K562 (cell line): Measurements from ENCODE around the gene LRRTM3. TPM values are rescaled to one million over a fixed set of nuclear protein-coding genes. Genes with fewer than 3 reads are reported as not detected.

ENCODE experiments used
- ATAC-seq: fragments of 200-7000 bp; cut with Tn5 transposase; 3 replicates; pipeline ENCODE4 v1.9.1; 2020; ENCODE audit warnings: moderate library complexity
- BruUV-seq: library from RNA; stranded (reverse); fragments of 400-500 nt; replicated peaks from 2 replicates; lab custom pipeline; 2021; lab: Mats Ljungman, UMichigan
- CTCF ChIA-PET: fragments of 300-600 bp; formaldehyde crosslinking; extraction: SDS; loops from one replicate; lab custom pipeline; 2021; ENCODE audit warnings: low intra/inter-chr PET ratio; lab: Yijun Ruan, JAX
- POLR2A ChIA-PET: fragments of 300-600, 350-650 bp; sonication (Branson Sonifier 250); formaldehyde crosslinking; extraction: SDS; loops from one replicate; lab custom pipeline; 2021; ENCODE audit warnings: antibody characterized with exemption, inconsistent platforms; lab: Yijun Ruan, JAX
- DNase-seq, 4 experiments: peaks; one replicate each; pipeline versions ENCODE4 v3.0.0 to v3.0.0-alpha.2; 2011 to 2018; ENCODE audit warnings: low spot score in 3 of 4, mixed read lengths in 3 of 4; ENCODE audit errors: extremely low read depth in 1 of 4
- FAIRE-seq: peaks from 2 replicates; lab custom pipeline; 2011; peaks lifted over from hg19 to GRCh38; lab: Jason Lieb, UNC
- H2AFZ ChIP-seq: 2 replicates; pipeline ENCODE4 v1.6.0; 2011; ENCODE audit warnings: low read depth, low read length, control low read depth, inconsistent platforms
- H3K27ac ChIP-seq: fragments of 200-600 bp; 3 replicates; pipeline ENCODE4 v1.8.0; 2011; ENCODE audit warnings: low read depth, mild to moderate bottlenecking, control low read depth, inconsistent platforms, low read length, moderate library complexity, mixed read lengths; ENCODE audit errors: extremely low read depth
- H3K27me3 ChIP-seq, 2 experiments: fragments of 300-600 bp in 1 of 2; 2 replicates in 1 of 2; 3 replicates in 1 of 2; pipeline versions ENCODE4 v1.6.0 to v1.8.0; 2011; ENCODE audit warnings: inconsistent platforms in 2 of 2, low read length in 2 of 2, mild to moderate bottlenecking in 1 of 2, mixed read lengths in 1 of 2, moderate library complexity in 1 of 2; ENCODE audit not compliant: control insufficient read depth in 2 of 2, insufficient read depth in 2 of 2
- H3K36me3 ChIP-seq: fragments of 300-600 bp; 3 replicates; pipeline ENCODE4 v1.8.0; 2011; ENCODE audit warnings: mild to moderate bottlenecking, low read length, inconsistent platforms; ENCODE audit not compliant: control insufficient read depth, insufficient read depth
- H3K4me1 ChIP-seq, 2 experiments: fragments of 200-600 bp in 1 of 2; replicated peaks in 1 of 2; 2 replicates in 1 of 2; 3 replicates in 1 of 2; pipeline versions ENCODE4 v1.5.1 to v1.8.0; 2011; ENCODE audit warnings: inconsistent platforms in 2 of 2, low read length in 2 of 2, mild to moderate bottlenecking in 1 of 2, mixed read lengths in 1 of 2, moderate library complexity in 1 of 2; ENCODE audit not compliant: control insufficient read depth in 2 of 2, insufficient read depth in 2 of 2
- H3K4me2 ChIP-seq: 2 replicates; pipeline ENCODE4 v1.6.1; 2011; ENCODE audit warnings: low read length, control low read depth, inconsistent platforms, mixed read lengths; ENCODE audit not compliant: insufficient read depth
- H3K4me3 ChIP-seq: fragments of 200-600 bp; sonication (generic), shearing (Covaris generic); 2 replicates; pipeline ENCODE4 v1.5.1; 2016; ENCODE audit warnings: control low read depth, inconsistent platforms
- H3K79me2 ChIP-seq: fragments of 200-600 bp; 3 replicates; pipeline ENCODE4 v1.8.0; 2011; ENCODE audit warnings: low read length, inconsistent platforms; ENCODE audit not compliant: control insufficient read depth, insufficient read depth
- H3K9ac ChIP-seq, 2 experiments: 2 replicates each; pipeline versions ENCODE4 v1.6.0 to v1.6.1; 2011; ENCODE audit warnings: low read depth in 2 of 2, low read length in 2 of 2, control low read depth in 1 of 2, inconsistent platforms in 1 of 2, mild to moderate bottlenecking in 1 of 2, mixed read lengths in 1 of 2; ENCODE audit not compliant: insufficient read depth in 1 of 2
- H3K9me1 ChIP-seq: one replicate; pipeline ENCODE4 v1.6.0; 2011; ENCODE audit warnings: inconsistent platforms, mild to moderate bottlenecking, low read length, moderate library complexity; ENCODE audit not compliant: control insufficient read depth, insufficient read depth
- H3K9me3 ChIP-seq: replicated peaks from 2 replicates; pipeline ENCODE4 v1.5.1; 2011; ENCODE audit warnings: low read depth, low read length, inconsistent platforms; ENCODE audit not compliant: control insufficient read depth, insufficient read depth
- H4K20me1 ChIP-seq: replicated peaks from 2 replicates; pipeline ENCODE4 v1.6.1; 2011; ENCODE audit warnings: low read length, inconsistent platforms, mixed read lengths; ENCODE audit not compliant: control insufficient read depth, insufficient read depth
- CEBPB ChIP-seq: fragments of 450-650 bp; IDR thresholded peaks from 2 replicates; pipeline ENCODE4 v1.6.1; 2016; ENCODE audit warnings: missing genetic modification characterization, missing compliant biosample characterization
- CTCF ChIP-seq, 3 experiments: IDR thresholded peaks in 2 of 3; conservative IDR thresholded peaks in 1 of 3; 2 replicates each; pipeline ENCODE4 v1.5.1; 2011 to 2012; ENCODE audit warnings: low read length in 3 of 3, mild to moderate bottlenecking in 3 of 3, control low read depth in 2 of 3, improper control_type of control experiment in 1 of 3, inconsistent platforms in 1 of 3, low read depth in 1 of 3, mixed read lengths in 1 of 3, moderate library complexity in 1 of 3; ENCODE audit not compliant: insufficient read depth in 2 of 3
- DEAF1 ChIP-seq: fragments of 450-650 bp; formaldehyde crosslinking; IDR thresholded peaks from 2 replicates; pipeline ENCODE4 v1.4.0; 2020; ENCODE audit warnings: mild to moderate bottlenecking, moderate library complexity
- MYNN ChIP-seq, 2 experiments: sonication (generic); formaldehyde crosslinking in 1 of 2; IDR thresholded peaks; 2 replicates each; pipeline versions ENCODE4 v1.5.0 to v1.6.1; 2016 to 2020; ENCODE audit warnings: antibody characterized with exemption in 1 of 2, missing genetic modification reagents in 1 of 2
- OTX1 ChIP-seq: fragments of 450-650 bp; formaldehyde crosslinking; IDR thresholded peaks from 2 replicates; pipeline ENCODE4 v1.4.0; 2022; ENCODE audit warnings: mild to moderate bottlenecking
- PHF8 ChIP-seq: fragments of 200-600 bp; sonication (generic); IDR thresholded peaks from 2 replicates; pipeline ENCODE4 v1.6.1; 2012; ENCODE audit warnings: mixed run types, mild to moderate bottlenecking, inconsistent platforms, low read length, moderate library complexity, borderline replicate concordance
- RAD21 ChIP-seq, 2 experiments: fragments of 250-450 bp in 1 of 2; fragments of 450-650 bp in 1 of 2; sonication (Bioruptor Pico) in 1 of 2; formaldehyde crosslinking in 1 of 2; IDR thresholded peaks in 1 of 2; conservative IDR thresholded peaks in 1 of 2; 2 replicates each; pipeline versions ENCODE4 v1.4.0 to v1.8.0; 2020 to 2022; ENCODE audit warnings: mild to moderate bottlenecking in 2 of 2, moderate library complexity in 1 of 2
- SP1 ChIP-seq: sonication (generic); formaldehyde crosslinking; IDR thresholded peaks from 2 replicates; pipeline ENCODE4 v1.8.1; 2022; ENCODE audit warnings: mild to moderate bottlenecking, missing genetic modification reagents
- SRF ChIP-seq, 2 experiments: fragments of 250-450, 450-650 bp in 1 of 2; sonication (Bioruptor Pico) in 1 of 2; sonication (generic) in 1 of 2; formaldehyde crosslinking; IDR thresholded peaks; 2 replicates each; pipeline versions ENCODE4 v1.5.0 to v1.5.1; 2020 to 2022; ENCODE audit warnings: mild to moderate bottlenecking in 1 of 2, missing genetic modification reagents in 1 of 2
- TEAD1 ChIP-seq, 2 experiments: fragments of 450-650 bp in 1 of 2; sonication (generic) in 1 of 2; formaldehyde crosslinking; IDR thresholded peaks; 2 replicates each; pipeline versions ENCODE4 v1.4.0 to v1.8.0; 2020 to 2022; ENCODE audit warnings: mild to moderate bottlenecking in 2 of 2, missing genetic modification reagents in 1 of 2
- TRIM25 ChIP-seq: fragments of 450-650 bp; IDR thresholded peaks from 2 replicates; pipeline ENCODE4 v1.7.0; 2016; ENCODE audit warnings: borderline replicate concordance
- XRCC4 ChIP-seq: IDR thresholded peaks from one replicate; pipeline ENCODE4 v1.6.1; 2011; ENCODE audit not compliant: insufficient read depth, insufficient read length; ENCODE audit errors: extremely low read depth
- ZNF12 ChIP-seq: sonication (generic); formaldehyde crosslinking; IDR thresholded peaks from 2 replicates; pipeline ENCODE4 v1.4.0; 2020; ENCODE audit warnings: mild to moderate bottlenecking, missing genetic modification reagents
- ZNF655 ChIP-seq: fragments of 250-450 bp; sonication (Bioruptor Pico); IDR thresholded peaks from 2 replicates; pipeline ENCODE4 v1.5.0; 2021
- WGBS: fragments of 100-300 bp; shearing (Covaris generic); methylation state at CpG from one replicate; pipeline ENCODE4 v1.1.6; 2016; ENCODE audit warnings: low coverage, mixed read lengths; ENCODE audit not compliant: insufficient coverage; ENCODE audit errors: missing lambda C conversion rate; 5-methylcytosine and 5-hydroxymethylcytosine counted together
- in situ Hi-C: fragments of 300-500 bp; cut with MboI; formaldehyde crosslinking; loops from 4 replicates; pipeline ENCODE4 v1.15.0; 2018; ENCODE audit warnings: inconsistent platforms, mixed read lengths
- intact Hi-C: fragments of 100-400 bp; cut with micrococcal nuclease; formaldehyde crosslinking; loops from 2 replicates; pipeline ENCODE4 v1.14.2; 2022
- polyA plus RNA-seq, 8 experiments: library from polyadenylated mRNA; depleted of rRNA in 4 of 8; stranded (reverse) in 5 of 8; unstranded in 3 of 8; fragments of >200 nt; fragmentation: Nextera tagmentation in 2 of 8; fragmentation: Illumina TruSeq in 1 of 8; extraction: Ambion mirVana in 2 of 8; extraction: Trizol in 1 of 8; gene quantifications; 2 replicates each; pipeline versions ENCODE4 v1.2.1 to v1.2.3, GENCODE V29; 2011 to 2014; ENCODE audit warnings: inconsistent platforms in 1 of 8, missing spikeins in 1 of 8
- total RNA-seq, 7 experiments: library from RNA; depleted of rRNA in 6 of 7; stranded (reverse); fragments of >200 nt in 6 of 7; fragmentation: Illumina TruSeq in 2 of 7; extraction: Trizol in 2 of 7; gene quantifications; 2 replicates each; pipeline versions ENCODE4 v1.2.1 to v1.2.3, GENCODE V29; 2011 to 2021; ENCODE audit warnings: low replicate concordance in 1 of 7

LRRTM3 gene
- total and polyA plus RNA-seq, 9 of the 15 experiments (the other 6 are each of a cell fraction or from before 2014, with no cell fraction given), result not detected

GRCh38 chr10:66931340-66931948 lies 5.6 kb downstream of the LRRTM3 start:
- 0% methylated on average over 5 of the region's 5 CpGs for WGBS
- Histone ChIP-seq H3K79me2 (no peaks in the 10 kb centered on the region), H4K20me1 (no peaks in the 10 kb centered on the region), H3K9me1 (no peaks in the 10 kb centered on the region), H2AFZ (no peak overlapping the region), H3K4me2 (no peak overlapping the region), H3K4me3 (no peak overlapping the region), H3K4me1 (no peaks in the 10 kb centered on the region), H3K27me3 (no peaks in the 10 kb centered on the region), H3K9me3 (no peaks in the 10 kb centered on the region), H3K9ac (no peak overlapping the region), H3K36me3 (no peaks in the 10 kb centered on the region), H3K27ac (no peak overlapping the region)
- DNase-seq, result peak; percentile 21 to 68 (median 45)
- in situ Hi-C loops, result no loop called here
- ChIA-PET POLR2A (no interaction called here), CTCF (interaction anchor here (0.6 kb wide), 1 partner anchor 751 kb away, joined by 3 read pairs; no protein-coding TSS in a partner anchor)
- intact Hi-C loops, result loop anchor here (10.0 kb wide), 2 partner anchors 593 to 747 kb away; no protein-coding TSS in a partner anchor
- FAIRE-seq, result peak; percentile 89
- BruUV-seq, result no TSS peak
- peak; percentile 75 for ATAC-seq
- no peak for TF ChIP-seq TRIM25
- no peak for TF ChIP-seq ZNF655
- TF ChIP-seq MYNN (IDR thresholded peaks at IDR 0.05), result no peak
- TF ChIP-seq MYNN (CRISPR knock-in tag; IDR thresholded peaks at IDR 0.05), result no peak
- TF ChIP-seq RAD21 (CRISPR knock-in tag; conservative IDR thresholded peaks at IDR 0.05 in 1 of 2, IDR thresholded peaks at IDR 0.05 in 1 of 2), result peak; percentile 88 to 92
- peak; percentile 84 for TF ChIP-seq DEAF1 (CRISPR knock-in tag)
- TF ChIP-seq CEBPB (tag), result no peak
- no peak for TF ChIP-seq XRCC4
- TF ChIP-seq SRF (CRISPR knock-in tag; IDR thresholded peaks at IDR 0.05), result no peak
- TF ChIP-seq ZNF12 (CRISPR knock-in tag), result no peak
- TF ChIP-seq TEAD1 (CRISPR knock-in tag; IDR thresholded peaks at IDR 0.05), result no peak
- no peak for TF ChIP-seq SP1 (CRISPR knock-in tag)
- peak; percentile 52 to 83 (median 68); a peak in 5 of 6 replicates for TF ChIP-seq CTCF (IDR thresholded peaks at IDR 0.05 in 2 of 3, conservative IDR thresholded peaks at IDR 0.05 in 1 of 3; ENCODE audit: insufficient read depth in 2 of 3, low read depth in 1 of 3, low read length in 3 of 3)
- no peak for TF ChIP-seq PHF8
- TF ChIP-seq OTX1 (CRISPR knock-in tag), result no peak
